ENCODE results near the gene TTLL5.

- TF ChIP-seq GATA2 (IDR thresholded peaks at IDR 0.05; ENCODE audit: low read depth, low read length) (no peak), GATA3 (IDR thresholded peaks at IDR 0.05; ENCODE audit: low read depth, low read length) (no peak)
Observed at GRCh38 chr14:75700295-75700694, 39.2 kb downstream of the TTLL5 start.
